GM19239 (cell line): ENCODE measurements around the gene TASP1.
A peak's percentile ranks its signal among the peaks of the same experiment; 100 is the strongest.

Experiments
- DNase-seq: peaks from one replicate; pipeline ENCODE4 v3.0.0; 2011; ENCODE audit warnings: low spot score; ENCODE audit not compliant: insufficient read length
- FAIRE-seq: peaks from 2 replicates; lab custom pipeline; 2011; peaks lifted over from hg19 to GRCh38; lab: Jason Lieb, UNC

TASP1 gene

GRCh38 chr20:13455713-13456112, 183.0 kb downstream of the TASP1 start:
- DNase-seq = no peak
- FAIRE-seq = no peak

- FAIRE-seq (no peak), DNase-seq (no peak)
Observed at GRCh38 chr20:13453367-13453766, 185.4 kb downstream of the TASP1 start.

GRCh38 chr20:13452470-13453124, 186.1 kb downstream of the TASP1 start:
- FAIRE-seq (no peak), DNase-seq (no peak)

- FAIRE-seq = no peak
- DNase-seq = no peak
Observed at GRCh38 chr20:13449868-13450434, 188.8 kb downstream of the TASP1 start.

GRCh38 chr20:13447385-13448180, 191.1 kb downstream of the TASP1 start:
- no peak for FAIRE-seq

GRCh38 chr20:13443690-13444089, 195.0 kb downstream of the TASP1 start:
- FAIRE-seq (no peak), DNase-seq (no peak)

More at GRCh38 chr20:13447385-13448180, 191.1 kb downstream of the TASP1 start:
- DNase-seq = no peak

GRCh38 chr20:13442986-13443385, 195.7 kb downstream of the TASP1 start:
- no peak for FAIRE-seq
- DNase-seq = no peak

GRCh38 chr20:13441388-13441787, 197.3 kb downstream of the TASP1 start:
- FAIRE-seq = no peak
- no peak for DNase-seq

GRCh38 chr20:13436530-13436929, 202.2 kb downstream of the TASP1 start:
- FAIRE-seq (no peak), DNase-seq (no peak)

- FAIRE-seq = no peak
- no peak for DNase-seq
Observed at GRCh38 chr20:13432126-13432525, 206.6 kb downstream of the TASP1 start.

- DNase-seq = no peak
- no peak for FAIRE-seq
Observed at GRCh38 chr20:13430346-13431002, 208.3 kb downstream of the TASP1 start.

- FAIRE-seq = no peak
- no peak for DNase-seq
Observed at GRCh38 chr20:13428684-13429083, 210.0 kb downstream of the TASP1 start.

GRCh38 chr20:13426870-13427269, 211.9 kb downstream of the TASP1 start:
- no peak for DNase-seq
- FAIRE-seq = no peak

GRCh38 chr20:13425381-13426135, 213.2 kb downstream of the TASP1 start:
- FAIRE-seq (peak; percentile 4), DNase-seq (no peak)

GRCh38 chr20:13424174-13424833, 214.4 kb downstream of the TASP1 start:
- no peak for DNase-seq
- no peak for FAIRE-seq

GRCh38 chr20:13423472-13424173, 215.1 kb downstream of the TASP1 start:
- FAIRE-seq (no peak), DNase-seq (no peak)

GRCh38 chr20:13422637-13423036, 216.1 kb downstream of the TASP1 start:
- no peak for DNase-seq
- no peak for FAIRE-seq

GRCh38 chr20:13420625-13421024, 218.1 kb downstream of the TASP1 start:
- FAIRE-seq (no peak), DNase-seq (no peak)

GRCh38 chr20:13419477-13419876, 219.3 kb downstream of the TASP1 start:
- DNase-seq (no peak), FAIRE-seq (no peak)
